SKM-1 treated with dmso at 0.1 percent for 144 hours (cell line): ENCODE data around the gene HEPHL1.

ENCODE experiments used
- DNase-seq: peaks from one replicate; lab custom pipeline; 2025; ENCODE audit not compliant: unreplicated experiment; lab: John Stamatoyannopoulos, UW

Gene HEPHL1

GRCh38 chr11:94129512-94130297, 108.6 kb downstream of the HEPHL1 start:
- no peak for DNase-seq

GRCh38 chr11:94130298-94131046, 109.3 kb downstream of the HEPHL1 start:
- peak; percentile 49 for DNase-seq

GRCh38 chr11:94131047-94131717, 110.0 kb downstream of the HEPHL1 start:
- DNase-seq = no peak

- DNase-seq = no peak
Measured at GRCh38 chr11:94131718-94132115, 110.6 kb downstream of the HEPHL1 start.

- no peak for DNase-seq
Measured at GRCh38 chr11:94132152-94132558, 111.0 kb downstream of the HEPHL1 start.

GRCh38 chr11:94132823-94133408, 111.8 kb downstream of the HEPHL1 start:
- no peak for DNase-seq

GRCh38 chr11:94133752-94134151, 112.6 kb downstream of the HEPHL1 start:
- DNase-seq = no peak

GRCh38 chr11:94134651-94135512, 113.7 kb downstream of the HEPHL1 start:
- DNase-seq = peak; percentile 48

GRCh38 chr11:94139416-94139815, 118.3 kb downstream of the HEPHL1 start:
- no peak for DNase-seq

GRCh38 chr11:94140154-94140655, 119.1 kb downstream of the HEPHL1 start:
- DNase-seq = no peak

- no peak for DNase-seq
Measured at GRCh38 chr11:94141511-94142307, 120.6 kb downstream of the HEPHL1 start.

GRCh38 chr11:94142308-94143281, 121.4 kb downstream of the HEPHL1 start:
- DNase-seq = no peak

- DNase-seq = no peak
Measured at GRCh38 chr11:94144216-94144615, 123.1 kb downstream of the HEPHL1 start.

GRCh38 chr11:94144664-94145063, 123.5 kb downstream of the HEPHL1 start:
- DNase-seq = no peak

- no peak for DNase-seq
Measured at GRCh38 chr11:94145431-94145830, 124.3 kb downstream of the HEPHL1 start.

GRCh38 chr11:94145916-94146315, 124.8 kb downstream of the HEPHL1 start:
- no peak for DNase-seq

GRCh38 chr11:94147433-94147845, 126.3 kb downstream of the HEPHL1 start:
- DNase-seq = no peak

GRCh38 chr11:94148189-94148588, 127.0 kb downstream of the HEPHL1 start:
- DNase-seq = no peak
